Measurements from ENCODE around the gene INSRR.

DNA sequence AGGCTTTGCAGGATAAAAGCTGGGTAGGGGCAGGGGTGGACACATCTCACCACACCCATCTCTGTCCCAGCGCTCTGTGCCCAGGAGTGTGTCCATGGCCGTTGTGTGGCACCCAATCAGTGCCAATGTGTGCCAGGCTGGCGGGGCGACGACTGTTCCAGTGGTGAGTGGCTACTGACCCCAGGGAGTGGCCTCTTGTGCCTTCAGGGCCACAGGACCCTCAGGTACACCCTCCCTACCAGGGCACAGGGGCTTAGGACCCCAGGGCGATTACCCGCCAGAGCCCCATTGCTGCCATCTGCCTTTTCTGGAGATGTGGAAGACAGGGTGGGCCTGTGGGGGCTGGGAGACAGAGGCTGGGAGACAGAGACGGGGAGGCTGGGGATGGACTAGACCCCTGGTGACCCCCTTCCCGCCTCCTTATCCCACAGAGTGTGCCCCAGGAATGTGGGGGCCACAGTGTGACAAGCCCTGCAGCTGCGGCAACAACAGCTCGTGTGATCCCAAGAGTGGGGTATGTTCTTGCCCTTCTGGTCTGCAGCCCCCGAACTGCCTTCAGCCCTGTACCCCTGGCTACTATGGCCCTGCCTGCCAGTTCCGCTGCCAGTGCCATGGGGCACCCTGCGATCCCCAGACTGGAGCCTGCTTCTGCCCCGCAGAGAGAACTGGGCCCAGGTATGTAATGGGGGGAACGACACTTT, 47.4 kb upstream of the INSRR start:
- TF ChIP-seq, protein P1, sequence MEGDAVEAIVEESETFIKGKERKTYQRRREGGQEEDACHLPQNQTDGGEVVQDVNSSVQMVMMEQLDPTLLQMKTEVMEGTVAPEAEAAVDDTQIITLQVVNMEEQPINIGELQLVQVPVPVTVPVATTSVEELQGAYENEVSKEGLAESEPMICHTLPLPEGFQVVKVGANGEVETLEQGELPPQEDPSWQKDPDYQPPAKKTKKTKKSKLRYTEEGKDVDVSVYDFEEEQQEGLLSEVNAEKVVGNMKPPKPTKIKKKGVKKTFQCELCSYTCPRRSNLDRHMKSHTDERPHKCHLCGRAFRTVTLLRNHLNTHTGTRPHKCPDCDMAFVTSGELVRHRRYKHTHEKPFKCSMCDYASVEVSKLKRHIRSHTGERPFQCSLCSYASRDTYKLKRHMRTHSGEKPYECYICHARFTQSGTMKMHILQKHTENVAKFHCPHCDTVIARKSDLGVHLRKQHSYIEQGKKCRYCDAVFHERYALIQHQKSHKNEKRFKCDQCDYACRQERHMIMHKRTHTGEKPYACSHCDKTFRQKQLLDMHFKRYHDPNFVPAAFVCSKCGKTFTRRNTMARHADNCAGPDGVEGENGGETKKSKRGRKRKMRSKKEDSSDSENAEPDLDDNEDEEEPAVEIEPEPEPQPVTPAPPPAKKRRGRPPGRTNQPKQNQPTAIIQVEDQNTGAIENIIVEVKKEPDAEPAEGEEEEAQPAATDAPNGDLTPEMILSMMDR (IDR thresholded peaks at IDR 0.05): no peak
- no peak for TF ChIP-seq POLR2A (IDR thresholded peaks at IDR 0.05)
